Prostate gland (tissue), 2 donors: ENCODE results near the gene ZNF516.

Experiments used
- POLR2A ChIP-seq: fragments of 450-650 bp; IDR thresholded peaks from one replicate; pipeline ENCODE4 v1.6.1; 2016; ENCODE audit warnings: antibody characterized with exemption, mild to moderate bottlenecking
- POLR2AphosphoS5 ChIP-seq: sonication (generic); formaldehyde crosslinking; IDR thresholded peaks from one replicate; pipeline ENCODE4 v1.6.1; 2017; ENCODE audit warnings: antibody characterized with exemption
- TF ChIP-seq, protein P1 (sequence below), 4 experiments: fragments of 200-600 bp in 2 of 4; fragments of 450-650 bp in 2 of 4; sonication (generic) in 2 of 4; IDR thresholded peaks; 1 replicate in 3 of 4; 2 replicates in 1 of 4; pipeline ENCODE4 v1.5.1; 2016 to 2019; ENCODE audit warnings: antibody characterized with exemption in 4 of 4, mild to moderate bottlenecking in 2 of 4, moderate library complexity in 2 of 4

GRCh38 chr18:76353500-76353899 lies 141.5 kb downstream of the ZNF516 start:
- TF ChIP-seq, protein P1, sequence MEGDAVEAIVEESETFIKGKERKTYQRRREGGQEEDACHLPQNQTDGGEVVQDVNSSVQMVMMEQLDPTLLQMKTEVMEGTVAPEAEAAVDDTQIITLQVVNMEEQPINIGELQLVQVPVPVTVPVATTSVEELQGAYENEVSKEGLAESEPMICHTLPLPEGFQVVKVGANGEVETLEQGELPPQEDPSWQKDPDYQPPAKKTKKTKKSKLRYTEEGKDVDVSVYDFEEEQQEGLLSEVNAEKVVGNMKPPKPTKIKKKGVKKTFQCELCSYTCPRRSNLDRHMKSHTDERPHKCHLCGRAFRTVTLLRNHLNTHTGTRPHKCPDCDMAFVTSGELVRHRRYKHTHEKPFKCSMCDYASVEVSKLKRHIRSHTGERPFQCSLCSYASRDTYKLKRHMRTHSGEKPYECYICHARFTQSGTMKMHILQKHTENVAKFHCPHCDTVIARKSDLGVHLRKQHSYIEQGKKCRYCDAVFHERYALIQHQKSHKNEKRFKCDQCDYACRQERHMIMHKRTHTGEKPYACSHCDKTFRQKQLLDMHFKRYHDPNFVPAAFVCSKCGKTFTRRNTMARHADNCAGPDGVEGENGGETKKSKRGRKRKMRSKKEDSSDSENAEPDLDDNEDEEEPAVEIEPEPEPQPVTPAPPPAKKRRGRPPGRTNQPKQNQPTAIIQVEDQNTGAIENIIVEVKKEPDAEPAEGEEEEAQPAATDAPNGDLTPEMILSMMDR (IDR thresholded peaks at IDR 0.05) = no peak
- TF ChIP-seq POLR2AphosphoS5 (no peak), POLR2A (no peak)
